Measurements from ENCODE around the gene SNTG2.

DNA sequence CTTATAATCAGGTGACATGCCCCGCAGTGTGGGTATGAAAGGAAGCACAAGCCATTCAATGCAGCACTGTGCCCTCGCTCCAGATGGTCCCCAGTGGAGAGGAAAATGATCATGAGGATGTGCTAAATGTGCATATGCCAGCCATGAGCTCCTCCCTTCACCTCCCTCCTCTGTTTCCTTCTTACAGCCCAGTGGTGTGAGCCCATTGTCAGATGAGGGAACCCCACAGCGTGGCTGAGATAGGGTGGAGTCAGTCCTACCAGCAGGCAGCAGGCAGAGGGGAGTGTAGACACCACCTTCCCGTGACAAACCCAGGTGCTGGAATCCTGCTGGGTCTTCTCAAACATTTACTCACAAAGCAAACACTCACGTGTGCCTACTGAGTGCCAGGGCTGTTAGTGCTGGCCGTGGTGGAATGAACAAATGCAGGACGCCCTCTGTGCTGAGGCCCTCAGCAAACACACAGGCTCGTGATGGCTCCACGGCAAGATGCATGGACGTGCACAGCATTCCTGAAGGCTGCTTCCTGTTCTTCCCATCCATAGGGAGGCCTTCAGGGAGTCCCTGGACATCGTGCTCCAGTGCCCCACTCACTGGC lies 280.9 kb downstream of the SNTG2 start:
- TF ChIP-seq, protein P1, sequence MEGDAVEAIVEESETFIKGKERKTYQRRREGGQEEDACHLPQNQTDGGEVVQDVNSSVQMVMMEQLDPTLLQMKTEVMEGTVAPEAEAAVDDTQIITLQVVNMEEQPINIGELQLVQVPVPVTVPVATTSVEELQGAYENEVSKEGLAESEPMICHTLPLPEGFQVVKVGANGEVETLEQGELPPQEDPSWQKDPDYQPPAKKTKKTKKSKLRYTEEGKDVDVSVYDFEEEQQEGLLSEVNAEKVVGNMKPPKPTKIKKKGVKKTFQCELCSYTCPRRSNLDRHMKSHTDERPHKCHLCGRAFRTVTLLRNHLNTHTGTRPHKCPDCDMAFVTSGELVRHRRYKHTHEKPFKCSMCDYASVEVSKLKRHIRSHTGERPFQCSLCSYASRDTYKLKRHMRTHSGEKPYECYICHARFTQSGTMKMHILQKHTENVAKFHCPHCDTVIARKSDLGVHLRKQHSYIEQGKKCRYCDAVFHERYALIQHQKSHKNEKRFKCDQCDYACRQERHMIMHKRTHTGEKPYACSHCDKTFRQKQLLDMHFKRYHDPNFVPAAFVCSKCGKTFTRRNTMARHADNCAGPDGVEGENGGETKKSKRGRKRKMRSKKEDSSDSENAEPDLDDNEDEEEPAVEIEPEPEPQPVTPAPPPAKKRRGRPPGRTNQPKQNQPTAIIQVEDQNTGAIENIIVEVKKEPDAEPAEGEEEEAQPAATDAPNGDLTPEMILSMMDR (IDR thresholded peaks at IDR 0.05) = no peak
- no peak for TF ChIP-seq POLR2A (IDR thresholded peaks at IDR 0.05)
